Measurements from ENCODE around the gene MEG3.

- TF ChIP-seq CTCF (conservative IDR thresholded peaks at IDR 0.05; ENCODE audit: low read depth in 2 of 2) (no peak), POLR2AphosphoS5 (IDR thresholded peaks at IDR 0.05; ENCODE audit: low read depth) (no peak), EZH2 (IDR thresholded peaks at IDR 0.05; ENCODE audit: low read depth, unreplicated experiment) (no peak), CREB1 (CRISPR knock-in tag; IDR thresholded peaks at IDR 0.05; ENCODE audit: low read depth) (no peak), ZNF114 (CRISPR knock-in tag; IDR thresholded peaks at IDR 0.05) (no peak), NANOG (IDR thresholded peaks at IDR 0.05; ENCODE audit: borderline replicate concordance) (no peak), EZH2phosphoT487 (IDR thresholded peaks at IDR 0.05; ENCODE audit: unreplicated experiment) (no peak), STAT1 (IDR thresholded peaks at IDR 0.05; ENCODE audit: unreplicated experiment) (no peak), JUNB (IDR thresholded peaks at IDR 0.05; ENCODE audit: unreplicated experiment) (no peak)
- TF ChIP-seq, protein P1, sequence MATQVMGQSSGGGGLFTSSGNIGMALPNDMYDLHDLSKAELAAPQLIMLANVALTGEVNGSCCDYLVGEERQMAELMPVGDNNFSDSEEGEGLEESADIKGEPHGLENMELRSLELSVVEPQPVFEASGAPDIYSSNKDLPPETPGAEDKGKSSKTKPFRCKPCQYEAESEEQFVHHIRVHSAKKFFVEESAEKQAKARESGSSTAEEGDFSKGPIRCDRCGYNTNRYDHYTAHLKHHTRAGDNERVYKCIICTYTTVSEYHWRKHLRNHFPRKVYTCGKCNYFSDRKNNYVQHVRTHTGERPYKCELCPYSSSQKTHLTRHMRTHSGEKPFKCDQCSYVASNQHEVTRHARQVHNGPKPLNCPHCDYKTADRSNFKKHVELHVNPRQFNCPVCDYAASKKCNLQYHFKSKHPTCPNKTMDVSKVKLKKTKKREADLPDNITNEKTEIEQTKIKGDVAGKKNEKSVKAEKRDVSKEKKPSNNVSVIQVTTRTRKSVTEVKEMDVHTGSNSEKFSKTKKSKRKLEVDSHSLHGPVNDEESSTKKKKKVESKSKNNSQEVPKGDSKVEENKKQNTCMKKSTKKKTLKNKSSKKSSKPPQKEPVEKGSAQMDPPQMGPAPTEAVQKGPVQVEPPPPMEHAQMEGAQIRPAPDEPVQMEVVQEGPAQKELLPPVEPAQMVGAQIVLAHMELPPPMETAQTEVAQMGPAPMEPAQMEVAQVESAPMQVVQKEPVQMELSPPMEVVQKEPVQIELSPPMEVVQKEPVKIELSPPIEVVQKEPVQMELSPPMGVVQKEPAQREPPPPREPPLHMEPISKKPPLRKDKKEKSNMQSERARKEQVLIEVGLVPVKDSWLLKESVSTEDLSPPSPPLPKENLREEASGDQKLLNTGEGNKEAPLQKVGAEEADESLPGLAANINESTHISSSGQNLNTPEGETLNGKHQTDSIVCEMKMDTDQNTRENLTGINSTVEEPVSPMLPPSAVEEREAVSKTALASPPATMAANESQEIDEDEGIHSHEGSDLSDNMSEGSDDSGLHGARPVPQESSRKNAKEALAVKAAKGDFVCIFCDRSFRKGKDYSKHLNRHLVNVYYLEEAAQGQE (IDR thresholded peaks at IDR 0.05; ENCODE audit: unreplicated experiment), result no peak
- TF ChIP-seq, protein P2, sequence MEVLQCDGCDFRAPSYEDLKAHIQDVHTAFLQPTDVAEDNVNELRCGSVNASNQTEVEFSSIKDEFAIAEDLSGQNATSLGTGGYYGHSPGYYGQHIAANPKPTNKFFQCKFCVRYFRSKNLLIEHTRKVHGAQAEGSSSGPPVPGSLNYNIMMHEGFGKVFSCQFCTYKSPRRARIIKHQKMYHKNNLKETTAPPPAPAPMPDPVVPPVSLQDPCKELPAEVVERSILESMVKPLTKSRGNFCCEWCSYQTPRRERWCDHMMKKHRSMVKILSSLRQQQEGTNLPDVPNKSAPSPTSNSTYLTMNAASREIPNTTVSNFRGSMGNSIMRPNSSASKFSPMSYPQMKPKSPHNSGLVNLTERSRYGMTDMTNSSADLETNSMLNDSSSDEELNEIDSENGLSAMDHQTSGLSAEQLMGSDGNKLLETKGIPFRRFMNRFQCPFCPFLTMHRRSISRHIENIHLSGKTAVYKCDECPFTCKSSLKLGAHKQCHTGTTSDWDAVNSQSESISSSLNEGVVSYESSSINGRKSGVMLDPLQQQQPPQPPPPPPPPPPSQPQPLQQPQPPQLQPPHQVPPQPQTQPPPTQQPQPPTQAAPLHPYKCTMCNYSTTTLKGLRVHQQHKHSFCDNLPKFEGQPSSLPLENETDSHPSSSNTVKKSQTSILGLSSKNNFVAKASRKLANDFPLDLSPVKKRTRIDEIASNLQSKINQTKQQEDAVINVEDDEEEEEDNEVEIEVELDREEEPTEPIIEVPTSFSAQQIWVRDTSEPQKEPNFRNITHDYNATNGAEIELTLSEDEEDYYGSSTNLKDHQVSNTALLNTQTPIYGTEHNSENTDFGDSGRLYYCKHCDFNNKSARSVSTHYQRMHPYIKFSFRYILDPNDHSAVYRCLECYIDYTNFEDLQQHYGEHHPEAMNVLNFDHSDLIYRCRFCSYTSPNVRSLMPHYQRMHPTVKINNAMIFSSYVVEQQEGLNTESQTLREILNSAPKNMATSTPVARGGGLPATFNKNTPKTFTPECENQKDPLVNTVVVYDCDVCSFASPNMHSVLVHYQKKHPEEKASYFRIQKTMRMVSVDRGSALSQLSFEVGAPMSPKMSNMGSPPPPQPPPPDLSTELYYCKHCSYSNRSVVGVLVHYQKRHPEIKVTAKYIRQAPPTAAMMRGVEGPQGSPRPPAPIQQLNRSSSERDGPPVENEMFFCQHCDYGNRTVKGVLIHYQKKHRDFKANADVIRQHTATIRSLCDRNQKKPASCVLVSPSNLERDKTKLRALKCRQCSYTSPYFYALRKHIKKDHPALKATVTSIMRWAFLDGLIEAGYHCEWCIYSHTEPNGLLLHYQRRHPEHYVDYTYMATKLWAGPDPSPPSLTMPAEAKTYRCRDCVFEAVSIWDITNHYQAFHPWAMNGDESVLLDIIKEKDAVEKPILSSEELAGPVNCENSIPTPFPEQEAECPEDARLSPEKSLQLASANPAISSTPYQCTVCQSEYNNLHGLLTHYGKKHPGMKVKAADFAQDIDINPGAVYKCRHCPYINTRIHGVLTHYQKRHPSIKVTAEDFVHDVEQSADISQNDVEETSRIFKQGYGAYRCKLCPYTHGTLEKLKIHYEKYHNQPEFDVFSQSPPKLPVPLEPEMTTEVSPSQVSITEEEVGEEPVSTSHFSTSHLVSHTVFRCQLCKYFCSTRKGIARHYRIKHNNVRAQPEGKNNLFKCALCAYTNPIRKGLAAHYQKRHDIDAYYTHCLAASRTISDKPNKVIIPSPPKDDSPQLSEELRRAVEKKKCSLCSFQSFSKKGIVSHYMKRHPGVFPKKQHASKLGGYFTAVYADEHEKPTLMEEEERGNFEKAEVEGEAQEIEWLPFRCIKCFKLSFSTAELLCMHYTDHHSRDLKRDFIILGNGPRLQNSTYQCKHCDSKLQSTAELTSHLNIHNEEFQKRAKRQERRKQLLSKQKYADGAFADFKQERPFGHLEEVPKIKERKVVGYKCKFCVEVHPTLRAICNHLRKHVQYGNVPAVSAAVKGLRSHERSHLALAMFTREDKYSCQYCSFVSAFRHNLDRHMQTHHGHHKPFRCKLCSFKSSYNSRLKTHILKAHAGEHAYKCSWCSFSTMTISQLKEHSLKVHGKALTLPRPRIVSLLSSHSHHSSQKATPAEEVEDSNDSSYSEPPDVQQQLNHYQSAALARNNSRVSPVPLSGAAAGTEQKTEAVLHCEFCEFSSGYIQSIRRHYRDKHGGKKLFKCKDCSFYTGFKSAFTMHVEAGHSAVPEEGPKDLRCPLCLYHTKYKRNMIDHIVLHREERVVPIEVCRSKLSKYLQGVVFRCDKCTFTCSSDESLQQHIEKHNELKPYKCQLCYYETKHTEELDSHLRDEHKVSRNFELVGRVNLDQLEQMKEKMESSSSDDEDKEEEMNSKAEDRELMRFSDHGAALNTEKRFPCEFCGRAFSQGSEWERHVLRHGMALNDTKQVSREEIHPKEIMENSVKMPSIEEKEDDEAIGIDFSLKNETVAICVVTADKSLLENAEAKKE (CRISPR knock-in tag; IDR thresholded peaks at IDR 0.05), result no peak
Observed at GRCh38 chr14:100816286-100816949, 9.5 kb upstream of the MEG3 start.

Data from GM23338 (cell line).